ENCODE measurements around the gene GATAD1.

GRCh38 chr7:92478711-92479110 is 31.4 kb downstream of the GATAD1 start:
- TF ChIP-seq SIN3B (IDR thresholded peaks at IDR 0.05; ENCODE audit: low read length) (no peak), MAX (IDR thresholded peaks at IDR 0.05) (no peak), ZBTB21 (CRISPR knock-in tag; IDR thresholded peaks at IDR 0.05) (no peak), CTCF (CRISPR knock-in tag; IDR thresholded peaks at IDR 0.05) (no peak), TCF12 (IDR thresholded peaks at IDR 0.05) (no peak), TCF12 (CRISPR knock-in tag; IDR thresholded peaks at IDR 0.05) (no peak), FOXP4 (CRISPR knock-in tag; IDR thresholded peaks at IDR 0.05) (no peak), ZNF800 (CRISPR knock-in tag; IDR thresholded peaks at IDR 0.05) (no peak), GABPA (IDR thresholded peaks at IDR 0.05; ENCODE audit: low read depth, low read length) (no peak), GABPA (CRISPR knock-in tag; IDR thresholded peaks at IDR 0.05; ENCODE audit: low read depth) (no peak), CBX2 (IDR thresholded peaks at IDR 0.05; ENCODE audit: low read depth, low read length) (no peak), CBX2 (CRISPR knock-in tag; IDR thresholded peaks at IDR 0.05; ENCODE audit: low read depth) (no peak), RAD21 (CRISPR knock-in tag; IDR thresholded peaks at IDR 0.05) (no peak), TCF7 (IDR thresholded peaks at IDR 0.05; ENCODE audit: low read depth) (no peak), SMYD3 (CRISPR knock-in tag; IDR thresholded peaks at IDR 0.05) (no peak)
